Left ventricle myocardium inferior (tissue), 1 donor: ENCODE measurements around the gene ZDHHC21. TPM values are rescaled to one million over a fixed set of nuclear protein-coding genes. Genes with fewer than 3 reads are reported as not detected.

Source experiments
- DNase-seq: peaks from one replicate; pipeline ENCODE4 v3.0.0-alpha.2; 2020
- H3K27ac ChIP-seq: fragments of 200-600 bp; replicated peaks from 2 replicates; pipeline ENCODE4 v1.8.0; 2021
- H3K27me3 ChIP-seq: fragments of 200-600 bp; 2 replicates; pipeline ENCODE4 v1.8.0; 2021; ENCODE audit warnings: low read depth
- H3K36me3 ChIP-seq: fragments of 200-600 bp; 2 replicates; pipeline ENCODE4 v1.8.0; 2021
- H3K4me1 ChIP-seq: fragments of 200-600 bp; 2 replicates; pipeline ENCODE4 v1.8.0; 2021
- H3K4me3 ChIP-seq: fragments of 200-600 bp; 2 replicates; pipeline ENCODE4 v1.8.0; 2021; ENCODE audit warnings: mild to moderate bottlenecking, moderate library complexity
- H3K9me3 ChIP-seq: fragments of 200-600 bp; replicated peaks from 2 replicates; pipeline ENCODE4 v1.8.0; 2021
- intact Hi-C: fragments of 100-400 bp; cut with micrococcal nuclease; formaldehyde crosslinking; loops from one replicate; pipeline ENCODE4 v1.11.0; 2022
- total RNA-seq: library from RNA; stranded (reverse); fragmentation: NEBNext Ultra II Directional; extraction: Animal tissue kit (Norgen Biotek cat#: 25700); gene quantifications from one replicate; pipeline ENCODE4 v1.2.1, GENCODE V29; 2021
- TF ChIP-seq, protein P1 (sequence below): fragments of 200-600 bp; IDR thresholded peaks from 2 replicates; pipeline ENCODE4 v1.8.0; 2021; ENCODE audit warnings: antibody characterized with exemption, mild to moderate bottlenecking, borderline replicate concordance
- donor health status: DM: no; HTN: yes; CAD: no; lungs with severe emphysema.

ZDHHC21 gene
- total RNA-seq, 1 donor from 2014 or later, result 7.9 TPM

DNA sequence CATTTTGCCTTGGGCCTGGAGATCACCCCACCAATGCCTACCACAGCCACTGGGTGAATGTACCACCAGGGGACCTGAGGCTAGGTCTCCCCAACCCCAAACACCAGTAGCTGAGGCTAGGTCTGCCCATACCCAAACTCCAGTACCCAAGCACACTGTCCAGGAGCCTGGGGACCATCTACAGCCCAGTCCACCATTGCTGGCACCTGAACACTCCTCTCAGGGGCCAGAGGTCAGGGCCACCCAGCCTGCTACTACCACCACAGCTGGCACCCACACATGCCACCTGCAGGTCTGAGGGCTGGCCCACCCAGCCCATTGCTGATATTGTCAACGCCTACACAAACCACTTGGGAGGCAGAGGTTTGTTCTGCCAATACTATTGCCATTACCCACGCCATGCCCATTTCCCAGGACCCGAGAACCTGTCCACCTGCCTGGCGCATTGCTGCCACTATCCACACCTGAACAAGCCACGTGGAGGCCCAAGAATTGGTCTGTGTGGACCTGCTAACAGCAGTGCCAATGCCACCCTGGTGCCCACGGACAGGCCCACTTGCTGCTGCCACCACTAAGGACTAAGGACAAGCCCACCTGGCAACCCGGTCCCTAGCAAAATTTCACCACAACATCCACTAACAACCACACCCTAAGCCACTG, 59.2 kb downstream of the ZDHHC21 start:
- no peak for DNase-seq
- H3K9me3 ChIP-seq, result peaks cover 5% of the 10 kb centered on the region
- no peak overlapping the region for H3K27ac ChIP-seq
- TF ChIP-seq, protein P1, sequence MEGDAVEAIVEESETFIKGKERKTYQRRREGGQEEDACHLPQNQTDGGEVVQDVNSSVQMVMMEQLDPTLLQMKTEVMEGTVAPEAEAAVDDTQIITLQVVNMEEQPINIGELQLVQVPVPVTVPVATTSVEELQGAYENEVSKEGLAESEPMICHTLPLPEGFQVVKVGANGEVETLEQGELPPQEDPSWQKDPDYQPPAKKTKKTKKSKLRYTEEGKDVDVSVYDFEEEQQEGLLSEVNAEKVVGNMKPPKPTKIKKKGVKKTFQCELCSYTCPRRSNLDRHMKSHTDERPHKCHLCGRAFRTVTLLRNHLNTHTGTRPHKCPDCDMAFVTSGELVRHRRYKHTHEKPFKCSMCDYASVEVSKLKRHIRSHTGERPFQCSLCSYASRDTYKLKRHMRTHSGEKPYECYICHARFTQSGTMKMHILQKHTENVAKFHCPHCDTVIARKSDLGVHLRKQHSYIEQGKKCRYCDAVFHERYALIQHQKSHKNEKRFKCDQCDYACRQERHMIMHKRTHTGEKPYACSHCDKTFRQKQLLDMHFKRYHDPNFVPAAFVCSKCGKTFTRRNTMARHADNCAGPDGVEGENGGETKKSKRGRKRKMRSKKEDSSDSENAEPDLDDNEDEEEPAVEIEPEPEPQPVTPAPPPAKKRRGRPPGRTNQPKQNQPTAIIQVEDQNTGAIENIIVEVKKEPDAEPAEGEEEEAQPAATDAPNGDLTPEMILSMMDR, result no peak
- H3K36me3 ChIP-seq, result peaks cover 26% of the 10 kb centered on the region
- no peak overlapping the region for H3K4me3 ChIP-seq
- H3K27me3 ChIP-seq, result no peaks in the 10 kb centered on the region
- no peaks in the 10 kb centered on the region for H3K4me1 ChIP-seq
- intact Hi-C loops, result no loop called here

DNA sequence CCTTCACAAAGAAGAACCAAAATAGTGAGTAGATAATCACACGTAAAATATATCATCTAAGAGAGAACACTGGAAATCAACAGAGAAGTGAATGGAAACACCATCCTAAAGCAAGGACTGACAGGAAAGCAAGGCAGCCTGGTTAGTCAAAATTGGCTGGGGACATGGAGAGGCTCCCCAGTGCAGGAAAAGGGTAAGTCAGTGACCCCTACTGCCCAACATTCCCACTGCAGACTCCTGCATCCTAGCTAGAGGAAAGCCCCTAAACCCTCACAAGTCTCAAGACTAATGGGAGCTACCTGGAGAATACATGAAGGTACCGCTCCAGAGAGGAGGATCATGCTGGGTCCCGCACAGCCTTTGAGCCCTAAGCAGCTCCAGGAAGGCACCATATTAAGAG, 60.1 kb downstream of the ZDHHC21 start:
- Histone ChIP-seq H3K27ac (no peak overlapping the region), H3K4me1 (no peaks in the 10 kb centered on the region), H3K4me3 (no peak overlapping the region), H3K9me3 (peaks cover 5% of the 10 kb centered on the region), H3K27me3 (no peaks in the 10 kb centered on the region), H3K36me3 (peaks cover 26% of the 10 kb centered on the region)
- intact Hi-C loops, result no loop called here
- DNase-seq, result no peak
- TF ChIP-seq, protein P1, result no peak

DNA sequence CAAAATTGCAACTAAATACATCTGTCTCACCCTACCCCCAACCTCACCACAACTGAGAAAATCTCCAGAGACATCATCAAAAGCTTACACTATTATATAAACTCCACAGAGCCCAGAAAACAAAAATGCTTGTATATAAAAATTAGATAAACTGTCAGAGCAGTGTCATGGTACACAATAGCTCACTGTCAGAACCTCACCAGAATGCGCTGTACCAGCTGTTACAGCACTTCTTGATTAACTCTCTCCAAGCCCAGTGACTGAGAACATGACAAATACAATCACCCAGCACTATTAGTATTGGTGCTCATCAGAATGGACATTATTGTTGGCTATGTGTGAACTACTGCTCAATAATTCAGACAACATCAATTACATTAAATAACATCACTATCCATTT, 65.7 kb downstream of the ZDHHC21 start:
- TF ChIP-seq, protein P1, result no peak
- Histone ChIP-seq H3K36me3 (peaks cover 26% of the 10 kb centered on the region), H3K4me1 (peaks cover 4% of the 10 kb centered on the region), H3K27ac (no peak overlapping the region), H3K9me3 (peaks cover 5% of the 10 kb centered on the region), H3K4me3 (no peak overlapping the region), H3K27me3 (no peaks in the 10 kb centered on the region)
- intact Hi-C loops, result no loop called here
- DNase-seq, result no peak

DNA sequence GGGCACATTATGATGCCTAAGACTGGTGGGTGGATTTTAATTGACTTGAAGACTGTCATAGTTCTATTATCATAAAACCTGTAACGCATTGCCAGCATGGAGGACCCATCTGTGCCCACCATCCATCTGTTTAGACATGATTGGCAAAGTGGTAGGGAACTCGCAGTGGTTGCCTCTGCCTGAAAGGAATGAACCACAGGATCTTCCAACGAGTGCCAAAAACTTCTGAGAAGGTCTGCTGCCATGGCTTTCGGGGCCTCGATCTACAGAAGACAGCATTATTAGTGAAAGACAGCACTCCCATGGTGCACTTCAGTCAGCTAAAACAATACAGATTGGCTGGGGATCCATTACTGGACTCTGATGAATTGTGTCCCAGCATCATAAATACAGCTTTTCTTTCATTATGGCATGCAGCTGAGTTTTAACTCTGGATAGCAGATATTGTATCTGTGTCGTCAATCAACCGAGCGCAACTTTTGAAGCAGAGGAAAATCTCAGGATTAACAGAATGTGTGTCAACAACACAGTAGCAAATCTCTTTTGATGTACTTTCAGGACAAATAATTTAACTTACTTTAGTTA, 74.3 kb downstream of the ZDHHC21 start:
- H3K4me1 ChIP-seq, result no peaks in the 10 kb centered on the region
- intact Hi-C loops, result no loop called here
- peaks cover 9% of the 10 kb centered on the region for H3K36me3 ChIP-seq
- no peaks in the 10 kb centered on the region for H3K27me3 ChIP-seq
- TF ChIP-seq, protein P1, result no peak
- H3K4me3 ChIP-seq, result no peak overlapping the region
- no peak overlapping the region for H3K27ac ChIP-seq
- DNase-seq, result no peak
- H3K9me3 ChIP-seq, result no peaks in the 10 kb centered on the region

DNA sequence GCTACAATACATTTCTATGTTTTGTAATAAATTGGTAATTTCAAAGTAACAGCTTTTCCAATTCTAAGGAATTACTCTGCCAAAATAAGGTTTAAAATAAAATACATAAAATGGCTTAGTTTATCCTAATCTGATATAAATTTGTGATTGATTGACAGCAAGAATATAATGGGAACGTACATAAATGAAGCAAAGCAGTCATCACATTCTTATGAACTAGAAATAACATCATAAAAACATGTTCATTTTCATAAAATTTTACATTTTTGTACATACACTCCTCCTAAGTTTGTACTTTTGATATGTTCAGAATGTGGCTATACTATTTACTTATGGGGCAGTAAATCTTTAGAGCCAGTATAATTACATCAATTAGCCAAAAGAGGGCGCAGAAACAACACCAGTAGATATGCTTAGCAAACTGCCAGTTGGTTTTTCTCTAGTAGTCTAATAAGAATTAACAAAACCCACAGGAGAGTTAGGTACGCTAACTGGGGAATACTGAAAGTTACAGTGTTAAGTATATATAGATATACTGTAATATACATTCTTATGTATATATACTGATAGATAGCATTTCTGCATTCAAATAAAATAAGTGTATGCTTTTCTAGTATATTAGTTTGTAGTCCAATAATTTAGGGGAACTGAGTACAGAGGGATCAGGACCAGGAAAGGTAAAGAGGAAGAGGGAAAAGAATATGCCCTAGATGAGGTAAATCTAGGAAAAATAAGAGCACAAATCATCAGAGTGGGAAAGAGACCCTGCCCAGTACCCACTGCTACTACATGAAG, 76.8 kb downstream of the ZDHHC21 start:
- TF ChIP-seq, protein P1, result peak; percentile 75
- Histone ChIP-seq H3K4me3 (no peak overlapping the region), H3K4me1 (no peaks in the 10 kb centered on the region), H3K27ac (no peak overlapping the region), H3K9me3 (no peaks in the 10 kb centered on the region), H3K27me3 (no peaks in the 10 kb centered on the region), H3K36me3 (peaks cover 9% of the 10 kb centered on the region)
- DNase-seq, result no peak
- intact Hi-C loops, result no loop called here
